Thymus (tissue), 11 donors: ENCODE data around the gene OVOL2. TPM values are rescaled to one million over a fixed set of nuclear protein-coding genes. Genes with fewer than 3 reads are reported as not detected.

Source experiments
- DNase-seq, 9 donors: peaks; one replicate each; pipeline ENCODE4 v3.0.0-alpha.2; 2013; ENCODE audit warnings: low spot score in 9 of 9, low read depth in 6 of 9, missing footprints in 1 of 9
- H3K27ac ChIP-seq, 2 donors: one replicate each; pipeline ENCODE4 v1.5.1; 2013; ENCODE audit warnings: control low read depth in 1 of 2, low read depth in 1 of 2, low read length in 1 of 2, mild to moderate bottlenecking in 1 of 2, moderate library complexity in 1 of 2
- H3K27me3 ChIP-seq, 2 donors: one replicate each; pipeline ENCODE4 v1.5.1; 2013; ENCODE audit warnings: low read length in 1 of 2; ENCODE audit not compliant: control insufficient read depth in 2 of 2, insufficient read depth in 1 of 2
- H3K36me3 ChIP-seq, 2 donors: one replicate each; pipeline ENCODE4 v1.5.1; 2013; ENCODE audit warnings: low read length in 1 of 2, mild to moderate bottlenecking in 1 of 2, moderate library complexity in 1 of 2; ENCODE audit not compliant: control insufficient read depth in 2 of 2, insufficient read depth in 2 of 2
- H3K4me1 ChIP-seq, 2 donors: one replicate each; pipeline ENCODE4 v1.5.1; 2013; ENCODE audit warnings: low read length in 2 of 2; ENCODE audit not compliant: control insufficient read depth in 2 of 2, insufficient read depth in 2 of 2
- H3K4me3 ChIP-seq, 2 donors: one replicate each; pipeline ENCODE4 v1.5.1; 2013; ENCODE audit warnings: low read length in 2 of 2, control low read depth in 1 of 2, mild to moderate bottlenecking in 1 of 2
- H3K9me3 ChIP-seq, 2 donors: one replicate each; pipeline ENCODE4 v1.5.1; 2013; ENCODE audit warnings: low read length in 1 of 2, mild to moderate bottlenecking in 1 of 2; ENCODE audit not compliant: control insufficient read depth in 2 of 2, insufficient read depth in 1 of 2
- WGBS: extraction: QIAGEN DNeasy Blood & Tissue Kit; methylation state at CpG from one replicate; pipeline ENCODE4 v1.1.7; 2013; 5-methylcytosine and 5-hydroxymethylcytosine counted together
- polyA plus RNA-seq: library from polyadenylated mRNA; stranded (reverse); fragments of 200-250 nt; gene quantifications from one replicate; pipeline ENCODE4 v1.2.3, GENCODE V29; 2013
- total RNA-seq: library from RNA; stranded (reverse); fragments of 120-200 nt; gene quantifications from one replicate; pipeline ENCODE4 v1.2.4, GENCODE V29; 2013
- donor health status: healthy.

OVOL2 gene
- total and polyA plus RNA-seq, 2 donors = 0.94 to 3.1 TPM

- Histone ChIP-seq H3K4me3 (no peak overlapping the region), H3K36me3 (no peaks in the 10 kb centered on the region), H3K27me3 (peaks cover 0 to 5% of the 10 kb centered on the region in 2 donors), H3K9me3 (no peaks in the 10 kb centered on the region), H3K4me1 (no peaks in the 10 kb centered on the region), H3K27ac (no peak overlapping the region)
- DNase-seq = no peak
- WGBS = 90% methylated on average over 13 of the region's 13 CpGs
Measured at GRCh38 chr20:18066421-18067333, 9.0 kb upstream of the OVOL2 start.

DNA sequence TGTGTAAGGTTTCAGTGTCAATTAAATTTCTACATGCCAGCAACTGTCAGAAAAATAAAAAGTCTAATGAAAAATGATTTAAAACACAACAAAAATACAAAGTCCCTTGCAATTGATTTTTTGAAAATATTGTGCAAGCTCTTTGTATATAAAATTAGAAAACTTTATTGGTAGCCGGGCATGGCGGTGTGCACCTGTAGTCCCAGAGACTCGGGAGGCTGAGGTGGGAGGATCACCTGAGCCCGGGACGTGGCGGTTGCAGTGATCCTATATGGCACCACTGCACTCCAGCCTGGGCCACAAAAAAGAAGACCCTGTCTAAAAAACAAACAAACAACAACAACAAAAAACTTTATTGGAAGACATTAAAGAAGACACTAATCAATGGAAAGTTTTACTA lies 6.0 kb upstream of the OVOL2 start:
- H3K4me3 ChIP-seq = no peak overlapping the region
- DNase-seq = no peak
- no peaks in the 10 kb centered on the region for H3K36me3 ChIP-seq
- H3K27me3 ChIP-seq = peaks cover 24 to 33% of the 10 kb centered on the region in 2 donors
- no peak overlapping the region for H3K27ac ChIP-seq
- 94% methylated on average over 6 of the region's 6 CpGs for WGBS
- H3K9me3 ChIP-seq = no peaks in the 10 kb centered on the region
- H3K4me1 ChIP-seq = peaks cover 0 to 1% of the 10 kb centered on the region in 2 donors

DNA sequence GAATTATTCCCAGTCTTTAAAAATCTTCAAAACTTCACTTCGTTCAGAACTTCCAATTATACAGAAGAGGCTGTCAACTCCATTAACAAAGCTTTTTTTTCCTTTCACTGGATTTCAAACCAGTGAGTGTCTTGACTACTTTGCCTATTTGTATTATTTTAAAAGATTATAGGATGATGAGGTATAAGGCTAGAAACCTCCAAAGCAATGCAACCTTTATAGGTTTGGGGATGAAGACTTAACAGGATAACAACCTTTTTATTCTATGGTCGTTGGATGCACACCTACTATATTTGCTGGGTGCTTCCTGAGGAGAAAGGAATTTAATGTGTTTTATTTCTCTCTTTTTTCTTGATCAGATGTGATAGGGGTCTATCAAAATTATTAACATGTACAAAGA lies 1.9 kb upstream of the OVOL2 start:
- DNase-seq = no peak
- Histone ChIP-seq H3K9me3 (no peaks in the 10 kb centered on the region), H3K4me1 (peaks cover 0 to 8% of the 10 kb centered on the region in 2 donors), H3K36me3 (no peaks in the 10 kb centered on the region), H3K4me3 (no peak overlapping the region), H3K27ac (no peak overlapping the region), H3K27me3 (peaks cover 62 to 73% of the 10 kb centered on the region in 2 donors)
- WGBS = 40% methylated on average over 2 of the region's 2 CpGs

- H3K4me1 ChIP-seq = peaks cover 0 to 8% of the 10 kb centered on the region in 2 donors
- WGBS = 5% methylated on average over 46 of the region's 46 CpGs
- H3K27ac ChIP-seq = no peak overlapping the region
- no peaks in the 10 kb centered on the region for H3K9me3 ChIP-seq
- H3K27me3 ChIP-seq = peaks cover 67 to 80% of the 10 kb centered on the region in 2 donors
- no peaks in the 10 kb centered on the region for H3K36me3 ChIP-seq
- H3K4me3 ChIP-seq = no peak overlapping the region
- DNase-seq = no peak
Measured at GRCh38 chr20:18058661-18059467, 1.1 kb upstream of the OVOL2 start.

DNA sequence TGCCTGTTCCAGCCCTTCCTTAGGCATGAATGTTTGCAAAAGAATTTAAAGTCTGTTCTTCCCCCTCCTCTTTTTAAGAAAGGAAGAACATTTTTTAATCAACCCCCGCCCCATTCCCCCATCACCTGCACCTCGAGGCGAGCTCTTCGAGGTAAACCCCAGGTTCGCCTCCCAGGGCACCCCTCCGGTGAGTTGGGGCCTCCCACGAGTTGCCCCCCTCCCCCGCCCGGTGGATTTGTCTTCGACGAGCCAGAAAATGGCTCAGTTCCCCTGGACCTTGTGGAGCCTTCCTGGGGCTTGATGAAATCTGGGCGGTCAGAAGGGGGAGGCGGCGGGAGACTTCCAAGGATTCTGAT lies 256 bp upstream of the OVOL2 start:
- Histone ChIP-seq H3K27ac (no peak overlapping the region), H3K9me3 (no peaks in the 10 kb centered on the region), H3K4me1 (peaks cover 0 to 8% of the 10 kb centered on the region in 2 donors), H3K4me3 (no peak overlapping the region), H3K36me3 (no peaks in the 10 kb centered on the region), H3K27me3 (peaks cover 67 to 89% of the 10 kb centered on the region in 2 donors)
- no peak for DNase-seq
- 11% methylated on average over 14 of the region's 14 CpGs for WGBS

GRCh38 chr20:18056174-18057100 lies 1.3 kb downstream of the OVOL2 start:
- Histone ChIP-seq H3K27ac (no peak overlapping the region), H3K4me3 (peak overlapping the region in 1 of 2 donors; percentile 34), H3K36me3 (no peaks in the 10 kb centered on the region), H3K27me3 (peaks cover 69 to 85% of the 10 kb centered on the region in 2 donors), H3K9me3 (no peaks in the 10 kb centered on the region), H3K4me1 (peaks cover 0 to 8% of the 10 kb centered on the region in 2 donors)
- DNase-seq = peak in 1 of 9 donors; percentile 4
- 2% methylated on average over 103 of the region's 103 CpGs for WGBS

GRCh38 chr20:18055261-18055660 lies 2.5 kb downstream of the OVOL2 start:
- Histone ChIP-seq H3K27me3 (peaks cover 61 to 76% of the 10 kb centered on the region in 2 donors), H3K9me3 (no peaks in the 10 kb centered on the region), H3K36me3 (no peaks in the 10 kb centered on the region), H3K27ac (no peak overlapping the region), H3K4me3 (no peak overlapping the region), H3K4me1 (peaks cover 0 to 8% of the 10 kb centered on the region in 2 donors)
- no peak for DNase-seq
- WGBS = 13% methylated on average over 11 of the region's 11 CpGs

GRCh38 chr20:18052856-18053255 lies 4.9 kb downstream of the OVOL2 start:
- H3K4me1 ChIP-seq = peaks cover 0 to 2% of the 10 kb centered on the region in 2 donors
- no peak overlapping the region for H3K4me3 ChIP-seq
- H3K27me3 ChIP-seq = peaks cover 37 to 57% of the 10 kb centered on the region in 2 donors
- no peak overlapping the region for H3K27ac ChIP-seq
- H3K36me3 ChIP-seq = no peaks in the 10 kb centered on the region
- H3K9me3 ChIP-seq = no peaks in the 10 kb centered on the region
- DNase-seq = no peak
- 95% methylated on average over 4 of the region's 4 CpGs for WGBS
